KMS-11 (cell line): Measurements from ENCODE around the gene REPIN1.

Experiments
- H2AFZ ChIP-seq: fragments of 200-600 bp; sonication (generic); 2 replicates; pipeline ENCODE4 v1.6.1; 2016; ENCODE audit warnings: antibody characterized with exemption, mixed run types, low read depth
- H3K27ac ChIP-seq: fragments of 200-600 bp; sonication (generic); 2 replicates; pipeline ENCODE4 v1.6.1; 2016; ENCODE audit warnings: mild to moderate bottlenecking, mixed run types
- H3K27me3 ChIP-seq: fragments of 200-600 bp; sonication (generic); 2 replicates; pipeline ENCODE4 v1.6.1; 2017; ENCODE audit warnings: mild to moderate bottlenecking, low read depth, mixed run types, moderate library complexity; ENCODE audit not compliant: insufficient read depth
- H3K36me3 ChIP-seq: fragments of 200-600 bp; sonication (generic); 2 replicates; pipeline ENCODE4 v1.6.1; 2017; ENCODE audit warnings: mild to moderate bottlenecking, mixed run types; ENCODE audit not compliant: insufficient read depth
- H3K4me1 ChIP-seq: fragments of 200-600 bp; sonication (generic); 2 replicates; pipeline ENCODE4 v1.6.1; 2016; ENCODE audit warnings: mild to moderate bottlenecking, low read depth, mixed run types; ENCODE audit not compliant: poor library complexity, severe bottlenecking
- H3K4me2 ChIP-seq: fragments of 200-600 bp; sonication (generic); 2 replicates; pipeline ENCODE4 v1.7.0; 2016; ENCODE audit warnings: mild to moderate bottlenecking, mixed run types
- H3K4me3 ChIP-seq: fragments of 200-600 bp; sonication (generic); IDR thresholded peaks from 2 replicates; pipeline ENCODE4 v1.6.1; 2017; ENCODE audit warnings: low read depth, low read length, mixed read lengths; ENCODE audit not compliant: insufficient read depth
- H3K79me2 ChIP-seq: fragments of 200-600 bp; sonication (generic); 2 replicates; pipeline ENCODE4 v1.6.1; 2016; ENCODE audit warnings: low read depth, mixed run types; ENCODE audit not compliant: insufficient read depth
- H3K9ac ChIP-seq: fragments of 200-600 bp; sonication (generic); 2 replicates; pipeline ENCODE4 v1.6.1; 2016; ENCODE audit warnings: mild to moderate bottlenecking, mixed run types
- H4K20me1 ChIP-seq: fragments of 200-600 bp; sonication (generic); 2 replicates; pipeline ENCODE4 v1.6.1; 2016; ENCODE audit warnings: mild to moderate bottlenecking, mixed run types; ENCODE audit not compliant: insufficient read depth
- CTCF ChIP-seq: fragments of 200-600 bp; sonication (generic); conservative IDR thresholded peaks from 2 replicates; pipeline ENCODE4 v1.6.1; 2017; ENCODE audit warnings: low read depth, mild to moderate bottlenecking, antibody characterized with exemption, low read length, moderate library complexity, mixed read lengths

Gene REPIN1

DNA sequence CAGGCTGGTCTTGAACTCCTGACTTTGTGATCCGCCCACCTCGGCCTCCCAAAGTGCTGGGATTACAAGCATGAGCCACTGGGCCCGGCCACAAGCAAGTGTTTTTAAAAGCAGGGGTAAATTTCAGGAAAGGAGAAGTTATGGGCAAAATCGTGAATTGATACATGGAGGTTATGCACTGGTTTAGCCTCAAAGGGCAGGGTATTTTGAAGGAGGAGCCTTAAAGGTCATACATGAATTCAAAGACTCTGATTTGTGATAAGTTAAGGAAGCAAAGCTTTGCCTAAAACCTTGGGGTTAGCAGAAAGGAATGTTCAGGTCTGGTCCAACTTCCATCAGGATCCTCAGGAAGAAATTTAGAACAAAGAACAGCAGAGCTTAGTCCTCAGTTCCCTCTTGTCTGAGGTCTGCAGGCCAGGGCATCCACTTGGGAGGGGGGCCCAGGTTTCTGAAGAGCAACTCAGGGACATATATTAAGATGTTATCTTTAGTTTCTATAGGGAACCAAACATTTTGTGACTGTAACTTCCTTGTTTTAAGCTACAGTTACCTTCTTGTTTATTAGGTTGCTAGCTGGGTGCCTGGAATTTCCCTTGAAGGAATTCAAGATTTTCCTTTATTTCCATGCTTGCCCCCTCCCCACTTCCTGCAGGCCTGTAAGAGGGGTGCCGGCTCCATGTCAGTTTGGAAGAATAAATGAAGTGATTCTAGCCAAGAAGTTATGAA, 2.8 kb upstream of the REPIN1 start:
- Histone ChIP-seq H3K9ac (peak overlapping the region; percentile 17; the same call in 1 of the 2 replicates), H3K27ac (peak overlapping the region; percentile 47), H3K27me3 (no peaks in the 10 kb centered on the region), H3K4me3 (no peak overlapping the region), H3K4me2 (peak overlapping the region; percentile 17; the same call in 1 of the 2 replicates), H3K4me1 (peaks cover 40% of the 10 kb centered on the region), H2AFZ (peak overlapping the region; percentile 14; the same call in 1 of the 2 replicates), H3K36me3 (peaks cover 4% of the 10 kb centered on the region; the same call in 1 of the 2 replicates), H3K79me2 (peaks cover 24% of the 10 kb centered on the region), H4K20me1 (no peaks in the 10 kb centered on the region)
- no peak for TF ChIP-seq CTCF

DNA sequence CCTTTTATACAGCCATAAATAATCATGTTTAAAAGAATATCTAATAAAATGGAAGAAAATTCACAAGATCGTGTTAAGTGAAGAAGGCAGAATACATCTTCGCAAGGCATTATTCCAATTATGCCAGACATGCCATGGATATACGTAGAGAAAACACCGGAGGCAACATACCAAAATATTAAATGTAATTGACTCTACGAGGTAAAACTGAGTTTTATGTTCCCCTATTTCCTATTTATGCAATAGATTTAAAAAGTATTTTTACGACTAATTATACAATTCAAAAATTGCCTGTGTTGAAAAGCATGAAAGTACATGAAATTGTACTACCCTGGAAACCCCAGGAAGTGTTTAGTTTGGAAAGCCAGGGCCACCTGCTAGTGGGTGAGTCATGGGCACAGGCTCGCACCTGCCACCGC, 936 bp upstream of the REPIN1 start:
- H3K27ac ChIP-seq: peak overlapping the region; percentile 100
- H3K4me3 ChIP-seq: no peak overlapping the region
- no peaks in the 10 kb centered on the region for H4K20me1 ChIP-seq
- no peak for TF ChIP-seq CTCF
- H3K36me3 ChIP-seq: peaks cover 15% of the 10 kb centered on the region; the same call in 1 of the 2 replicates
- H3K4me2 ChIP-seq: peak overlapping the region; percentile 97
- H3K4me1 ChIP-seq: peaks cover 58% of the 10 kb centered on the region
- peaks cover 43% of the 10 kb centered on the region for H3K79me2 ChIP-seq
- peak overlapping the region; percentile 100 for H3K9ac ChIP-seq
- H2AFZ ChIP-seq: peak overlapping the region; percentile 16; the same call in 1 of the 2 replicates
- H3K27me3 ChIP-seq: no peaks in the 10 kb centered on the region

- TF ChIP-seq CTCF: no peak
- no peaks in the 10 kb centered on the region for H3K27me3 ChIP-seq
- no peak overlapping the region for H2AFZ ChIP-seq
- H4K20me1 ChIP-seq: no peaks in the 10 kb centered on the region
- peaks cover 23% of the 10 kb centered on the region; the same call in 1 of the 2 replicates for H3K36me3 ChIP-seq
- H3K79me2 ChIP-seq: peaks cover 57% of the 10 kb centered on the region
- peak overlapping the region; percentile 97 for H3K4me2 ChIP-seq
- H3K9ac ChIP-seq: peak overlapping the region; percentile 100
- H3K27ac ChIP-seq: peak overlapping the region; percentile 100
- H3K4me3 ChIP-seq: peak overlapping the region; percentile 25
- peaks cover 66% of the 10 kb centered on the region for H3K4me1 ChIP-seq
Measured at GRCh38 chr7:150368884-150369747, 494 bp downstream of the REPIN1 start.

- Histone ChIP-seq H3K27ac (peak overlapping the region; percentile 100), H4K20me1 (no peaks in the 10 kb centered on the region), H3K9ac (peak overlapping the region; percentile 100), H3K79me2 (peaks cover 65% of the 10 kb centered on the region), H3K4me1 (peaks cover 74% of the 10 kb centered on the region), H3K4me2 (peak overlapping the region; percentile 97), H3K27me3 (no peaks in the 10 kb centered on the region), H2AFZ (no peak overlapping the region), H3K4me3 (peak overlapping the region; percentile 25), H3K36me3 (peaks cover 23% of the 10 kb centered on the region; the same call in 1 of the 2 replicates)
- TF ChIP-seq CTCF: no peak
Measured at GRCh38 chr7:150369748-150370501, 1.3 kb downstream of the REPIN1 start.
